Astrocyte of the cerebellum (primary cell): ENCODE measurements around the gene TTLL11.

Source experiments
- DNase-seq: peaks from one replicate; pipeline ENCODE4 v3.0.0-alpha.2; 2011; ENCODE audit warnings: low read depth
- H3K4me3 ChIP-seq: 2 replicates; pipeline ENCODE4 v1.5.1; 2011; ENCODE audit warnings: mild to moderate bottlenecking, low read depth, low read length, moderate library complexity
- in situ Hi-C: cut with HindIII; loops from 2 replicates; pipeline ENCODE4 v1.10.0; 2017; ENCODE audit warnings: low sequenced_read_pairs
- TF ChIP-seq, protein P1 (sequence below): IDR thresholded peaks from 2 replicates; pipeline ENCODE4 v1.5.1; 2012; ENCODE audit warnings: low read length, low read depth, moderate library complexity, mild to moderate bottlenecking; ENCODE audit errors: missing control alignments

The TTLL11 gene

DNA sequence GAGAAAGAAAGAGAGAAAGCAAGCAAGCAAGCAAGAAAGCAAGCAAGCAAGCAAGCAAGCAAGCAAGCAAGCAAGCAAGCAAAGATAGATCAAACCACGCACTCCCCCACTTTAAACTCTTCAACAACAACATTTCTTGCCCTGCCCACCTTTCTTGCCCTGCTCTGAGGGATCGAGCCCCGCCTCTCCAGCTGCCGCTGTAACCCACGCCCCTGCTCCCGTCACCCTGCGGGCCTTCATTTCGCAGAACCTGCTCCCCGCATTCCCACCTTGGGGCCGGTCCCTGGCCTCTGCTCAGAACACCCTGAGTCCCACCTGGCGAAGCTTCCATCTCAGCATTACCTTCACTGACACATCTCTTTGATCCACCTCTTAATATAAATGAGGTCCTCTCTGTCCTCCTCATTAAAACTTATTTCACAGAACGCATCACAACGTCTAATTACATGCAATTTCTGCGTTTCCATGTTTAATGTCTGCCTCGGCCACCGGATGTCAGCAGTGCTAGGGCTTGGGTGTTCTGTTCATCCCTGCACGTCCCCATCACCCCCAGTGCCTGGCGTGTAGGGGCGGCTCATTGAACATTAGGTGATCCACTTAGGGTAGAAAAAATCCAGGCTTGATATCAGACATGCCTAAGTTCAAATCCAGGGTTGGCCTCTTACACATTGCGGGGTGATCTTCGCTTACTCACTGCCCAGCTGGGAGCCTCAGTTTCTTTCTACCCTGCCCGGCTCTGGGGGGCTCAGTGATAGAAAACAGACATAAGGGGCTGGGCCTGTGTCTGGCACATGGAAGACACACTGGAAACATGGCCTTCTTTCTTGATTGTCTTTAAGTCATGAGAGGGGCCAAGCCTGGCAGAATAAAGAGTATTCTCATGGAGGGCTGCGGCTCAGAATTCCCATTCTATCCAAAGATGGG, 254.1 kb downstream of the TTLL11 start:
- in situ Hi-C loops = no loop called here
- no peak overlapping the region for H3K4me3 ChIP-seq
- TF ChIP-seq, protein P1, sequence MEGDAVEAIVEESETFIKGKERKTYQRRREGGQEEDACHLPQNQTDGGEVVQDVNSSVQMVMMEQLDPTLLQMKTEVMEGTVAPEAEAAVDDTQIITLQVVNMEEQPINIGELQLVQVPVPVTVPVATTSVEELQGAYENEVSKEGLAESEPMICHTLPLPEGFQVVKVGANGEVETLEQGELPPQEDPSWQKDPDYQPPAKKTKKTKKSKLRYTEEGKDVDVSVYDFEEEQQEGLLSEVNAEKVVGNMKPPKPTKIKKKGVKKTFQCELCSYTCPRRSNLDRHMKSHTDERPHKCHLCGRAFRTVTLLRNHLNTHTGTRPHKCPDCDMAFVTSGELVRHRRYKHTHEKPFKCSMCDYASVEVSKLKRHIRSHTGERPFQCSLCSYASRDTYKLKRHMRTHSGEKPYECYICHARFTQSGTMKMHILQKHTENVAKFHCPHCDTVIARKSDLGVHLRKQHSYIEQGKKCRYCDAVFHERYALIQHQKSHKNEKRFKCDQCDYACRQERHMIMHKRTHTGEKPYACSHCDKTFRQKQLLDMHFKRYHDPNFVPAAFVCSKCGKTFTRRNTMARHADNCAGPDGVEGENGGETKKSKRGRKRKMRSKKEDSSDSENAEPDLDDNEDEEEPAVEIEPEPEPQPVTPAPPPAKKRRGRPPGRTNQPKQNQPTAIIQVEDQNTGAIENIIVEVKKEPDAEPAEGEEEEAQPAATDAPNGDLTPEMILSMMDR = peak; percentile 40
- no peak for DNase-seq

DNA sequence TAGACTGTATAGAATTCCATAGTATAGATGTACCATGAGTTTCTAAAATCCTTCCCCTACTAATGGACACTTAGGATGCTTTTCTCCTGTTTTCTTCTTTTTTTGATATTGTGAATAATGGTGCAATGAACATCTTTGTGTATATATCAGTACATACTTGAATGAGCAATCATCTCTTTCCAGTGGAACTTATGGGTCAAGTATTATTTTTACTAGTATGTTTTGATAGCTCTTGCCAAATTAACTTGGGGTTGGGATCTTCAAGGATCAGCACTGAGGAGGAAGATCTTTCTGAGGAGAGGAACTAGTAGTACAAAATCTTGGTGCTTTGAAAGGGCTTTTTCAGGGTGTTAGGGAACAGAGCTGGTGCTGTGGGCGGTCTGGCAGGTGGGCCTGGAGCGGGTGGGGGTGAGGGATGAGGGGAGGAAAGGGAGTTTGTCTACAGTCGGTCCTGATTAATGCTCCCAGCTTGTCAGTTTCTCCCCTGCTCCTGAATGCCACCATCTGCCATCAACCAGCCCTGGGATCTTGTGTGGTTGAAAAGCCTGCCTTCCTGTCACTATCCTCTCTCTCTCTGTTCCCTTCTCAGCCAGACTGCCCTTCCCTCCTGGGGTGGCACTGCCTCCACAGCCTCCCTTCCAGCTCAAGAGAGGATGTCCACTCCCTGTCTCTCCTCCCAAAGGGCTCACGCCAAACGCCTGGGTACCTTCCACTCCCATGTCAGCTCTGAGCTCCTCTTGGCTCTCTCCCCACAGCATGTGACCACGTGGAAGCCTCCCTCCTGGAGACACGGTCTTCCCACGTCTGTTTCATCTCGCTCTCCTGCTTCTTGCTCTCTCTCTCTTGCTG, 255.8 kb downstream of the TTLL11 start:
- in situ Hi-C loops = no loop called here
- DNase-seq = no peak

DNA sequence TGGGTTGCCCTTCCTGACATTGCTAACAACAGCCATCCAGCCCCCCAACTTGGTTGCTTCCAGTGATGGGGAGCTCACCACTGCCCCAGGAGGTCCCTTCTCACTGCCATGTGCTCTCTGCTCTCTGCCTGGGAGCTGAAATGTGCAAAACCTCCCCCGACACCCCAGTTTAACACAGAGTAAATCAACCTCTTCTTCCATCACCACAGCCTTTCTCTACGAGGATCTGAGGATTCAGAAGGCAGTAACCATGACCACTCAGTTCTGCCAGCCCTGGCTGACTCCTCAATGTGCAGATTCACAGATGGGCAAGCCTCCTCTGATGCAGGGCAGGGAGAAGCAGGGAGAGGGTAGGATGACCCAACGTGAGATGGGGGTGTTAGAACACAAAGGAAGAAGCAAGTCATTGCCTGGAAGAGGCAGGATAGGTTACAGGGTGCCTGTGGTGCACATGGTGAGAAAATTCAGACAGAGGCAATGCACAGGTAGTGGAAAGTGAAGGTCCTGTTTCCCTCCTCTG, 256.7 kb downstream of the TTLL11 start:
- in situ Hi-C loops = no loop called here
- H3K4me3 ChIP-seq = no peak overlapping the region
- TF ChIP-seq, protein P1 = no peak
- DNase-seq = no peak

More for the DNA sequence above, 255.8 kb downstream of the TTLL11 start:
- H3K4me3 ChIP-seq = no peak overlapping the region
- TF ChIP-seq, protein P1 = no peak

DNA sequence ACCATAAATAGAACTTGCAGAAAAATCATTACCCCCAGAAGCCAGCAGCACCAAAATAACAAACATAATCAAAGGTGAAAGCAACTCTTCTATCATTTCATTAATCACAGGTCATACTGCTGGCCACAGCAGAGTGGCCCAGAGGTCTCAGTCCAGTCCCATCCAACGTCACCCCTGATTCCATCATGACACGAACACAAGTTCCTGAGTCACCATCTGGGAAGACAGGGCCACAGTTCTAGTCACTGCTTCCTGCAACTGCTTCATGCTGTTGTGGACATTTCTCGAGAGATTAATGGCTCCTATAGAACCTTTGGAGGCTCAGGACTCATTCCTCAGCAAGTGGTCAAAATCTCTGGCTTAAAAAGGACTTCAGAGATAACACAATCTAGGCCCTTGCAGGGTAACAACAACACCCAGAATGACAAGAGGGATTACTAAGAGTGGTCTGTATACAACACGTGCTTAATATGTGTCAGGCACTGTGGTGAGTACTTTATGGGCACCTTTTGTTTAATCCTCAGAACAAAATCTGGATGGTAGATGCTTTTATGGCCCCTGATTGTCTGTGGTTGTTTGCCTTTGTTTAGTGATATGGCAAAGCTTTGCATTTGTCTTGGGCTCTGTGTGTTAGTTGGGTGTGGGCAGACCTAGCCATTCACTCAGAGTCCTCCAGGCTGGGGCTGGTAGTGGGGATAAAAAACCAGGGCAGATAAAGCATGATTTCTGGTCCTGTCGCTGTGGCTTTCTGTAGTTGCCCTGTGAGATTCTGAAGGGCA, 257.3 kb downstream of the TTLL11 start:
- no peak overlapping the region for H3K4me3 ChIP-seq
- TF ChIP-seq, protein P1 = no peak
- DNase-seq = no peak
- in situ Hi-C loops = no loop called here

DNA sequence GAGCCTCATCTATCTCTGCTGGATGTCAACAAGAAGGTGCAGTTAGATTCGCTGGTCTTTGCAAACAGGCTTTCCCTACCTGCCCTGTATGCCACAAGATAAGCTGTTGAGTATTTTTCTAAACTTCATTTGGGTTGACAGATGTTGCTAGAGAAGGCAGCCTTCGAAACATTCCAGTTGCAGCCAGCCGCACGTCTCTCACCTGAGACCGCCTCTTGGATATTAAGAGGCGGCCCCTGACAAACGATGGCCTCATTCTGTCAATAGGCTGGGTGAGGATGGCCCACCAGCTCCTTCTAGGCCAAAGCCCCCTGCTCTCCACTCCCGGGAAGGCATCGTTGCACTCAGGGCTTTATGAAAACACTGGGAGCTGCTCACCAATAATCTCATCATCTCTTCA, 260.0 kb downstream of the TTLL11 start:
- no peak for DNase-seq
- TF ChIP-seq, protein P1 = no peak
- no peak overlapping the region for H3K4me3 ChIP-seq
- in situ Hi-C loops = no loop called here

DNA sequence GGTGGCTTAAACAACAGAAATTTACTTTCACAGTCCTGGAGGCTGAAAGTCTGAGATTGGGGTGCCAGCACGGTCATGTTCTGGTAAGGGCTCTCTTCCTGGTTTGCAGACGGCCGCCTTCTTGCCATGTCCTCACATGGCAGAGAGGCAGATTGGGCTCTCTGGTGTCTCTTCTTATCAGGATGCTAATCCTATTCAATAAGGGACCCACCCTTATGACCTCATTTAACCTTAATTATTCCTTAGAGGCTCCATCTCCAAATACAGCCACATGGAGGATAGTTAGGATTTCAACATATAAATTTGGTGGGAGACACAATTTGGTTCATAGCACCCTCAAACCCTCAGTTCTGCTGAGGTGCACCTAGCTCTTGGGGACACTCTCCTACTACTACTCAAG, 261.2 kb downstream of the TTLL11 start:
- in situ Hi-C loops = no loop called here
- no peak overlapping the region for H3K4me3 ChIP-seq
- TF ChIP-seq, protein P1 = no peak
- DNase-seq = no peak
